ENCODE results near the gene IL18. TPM values are rescaled to one million over a fixed set of nuclear protein-coding genes. Genes with fewer than 3 reads are reported as not detected.

The IL18 gene
- polyA plus RNA-seq (2013, experiment 1 of 2) = 0.37 TPM
- 0.56 TPM for polyA plus RNA-seq (2013, experiment 2 of 2)

DNA sequence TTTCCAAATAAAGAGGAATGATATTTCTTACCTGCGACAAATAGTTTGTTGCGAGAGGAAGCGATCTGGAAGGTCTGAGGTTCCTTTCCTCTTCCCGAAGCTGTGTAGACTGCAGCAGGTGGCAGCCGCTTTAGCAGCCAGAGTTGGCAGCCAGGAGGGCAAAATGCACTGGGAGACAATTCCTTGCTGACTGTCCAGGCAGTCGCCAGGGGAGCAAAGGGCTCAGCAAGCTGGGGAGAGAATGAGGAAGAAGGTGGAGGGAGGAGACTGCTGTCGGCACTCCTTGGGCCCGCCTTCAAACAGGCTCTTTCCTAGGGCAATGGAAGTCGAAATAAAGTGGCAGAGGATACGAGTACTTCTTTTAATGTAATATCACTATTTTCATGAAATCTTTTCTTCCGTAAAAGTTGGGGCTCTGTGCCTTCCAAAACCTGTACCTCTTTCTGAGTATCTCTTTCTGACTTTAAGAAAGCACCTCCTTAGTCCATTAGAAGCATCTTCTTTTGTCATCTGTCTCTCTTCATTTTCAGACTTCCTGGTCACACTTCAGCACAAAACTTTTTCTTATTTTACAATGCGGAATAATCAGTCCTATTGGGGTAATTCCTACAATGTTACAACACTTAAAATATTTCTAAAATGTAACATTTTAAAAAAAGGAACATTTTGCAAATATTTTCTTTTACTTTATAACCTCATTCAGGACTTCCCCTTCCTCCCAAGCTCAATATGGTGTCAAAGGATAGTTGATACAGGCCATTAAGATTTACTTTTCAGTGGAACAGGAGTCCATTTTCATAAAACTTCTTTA is at the start of gene IL18:
Gene IL18, minus strand, starts transcription at position 220 of the 811 bp plus-strand sequence. CDS start 9,041 bp downstream, outside the sequence.
- Histone ChIP-seq H3K79me2 (ENCODE audit: control insufficient read depth, insufficient read depth, low read length) (no peaks in the 10 kb centered on the region), H2BK5ac (ENCODE audit: low read length) (no peak within 1 kb of the TSS), H3K79me1 (ENCODE audit: low read length) (no peaks in the 10 kb centered on the region), H2AK5ac (ENCODE audit: low read length) (no peak within 1 kb of the TSS), H3K27ac (ENCODE audit: low read depth, low read length) (no peak within 1 kb of the TSS), H3K4ac (ENCODE audit: low read depth, low read length) (no peak within 1 kb of the TSS), H2BK120ac (ENCODE audit: low read depth, low read length) (no peak within 1 kb of the TSS), H3K4me2 (ENCODE audit: low read length) (no peak within 1 kb of the TSS), H3K36me3 (ENCODE audit: control insufficient read depth, insufficient read depth, low read length) (no peaks in the 10 kb centered on the region), H4K8ac (ENCODE audit: low read depth, low read length) (no peak within 1 kb of the TSS), H3K23ac (ENCODE audit: low read length) (no peak within 1 kb of the TSS), H2BK15ac (replicated peaks; ENCODE audit: low read depth) (no peak within 1 kb of the TSS), H3K4me3 (ENCODE audit: low read length) (no peak within 1 kb of the TSS), H4K5ac (ENCODE audit: low read length) (no peak within 1 kb of the TSS), H3K18ac (ENCODE audit: low read length) (no peak within 1 kb of the TSS), H3K9ac (ENCODE audit: low read length) (no peak within 1 kb of the TSS), H3K4me1 (ENCODE audit: control insufficient read depth, low read depth, low read length) (no peaks in the 10 kb centered on the region), H3K56ac (ENCODE audit: low read length) (no peak within 1 kb of the TSS), H3K27me3 (ENCODE audit: insufficient read depth, low read length, poor library complexity) (no peaks in the 10 kb centered on the region)
- peak; percentile 56 for DNase-seq
- no CpG with 5 or more reads among the region's 12 CpGs for WGBS (ENCODE audit: extremely low coverage, insufficient coverage, low lambda C conversion rate)

DNA sequence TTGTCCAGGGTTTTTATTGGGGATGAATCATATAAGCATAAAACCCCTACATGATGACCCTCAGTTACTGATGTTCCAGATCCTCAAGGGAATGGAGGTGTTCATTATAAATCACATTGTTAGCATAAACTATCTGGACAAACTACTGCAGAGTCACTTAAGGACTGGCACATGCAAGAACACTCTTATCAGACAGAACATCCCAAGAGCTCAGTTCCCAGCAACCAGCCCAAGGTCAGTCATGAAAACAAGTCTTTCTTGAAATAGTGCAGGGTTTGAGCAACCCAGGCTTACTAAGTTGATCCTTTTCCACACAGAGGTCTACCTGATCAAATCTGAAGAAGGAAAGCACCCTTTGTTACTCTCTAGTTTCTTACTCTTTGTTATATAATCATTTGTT is 48.8 kb upstream of the IL18 start:
- Histone ChIP-seq H2BK15ac (replicated peaks; ENCODE audit: low read depth) (no peak overlapping the region), H3K23ac (ENCODE audit: low read length) (no peak overlapping the region), H3K79me1 (ENCODE audit: low read length) (no peaks in the 10 kb centered on the region), H3K4me3 (ENCODE audit: low read length) (no peak overlapping the region), H2BK5ac (ENCODE audit: low read length) (no peak overlapping the region), H3K56ac (ENCODE audit: low read length) (no peak overlapping the region), H3K4me2 (ENCODE audit: low read length) (no peak overlapping the region), H3K4ac (ENCODE audit: low read depth, low read length) (no peak overlapping the region), H3K27ac (ENCODE audit: low read depth, low read length) (no peak overlapping the region), H4K5ac (ENCODE audit: low read length) (no peak overlapping the region), H2AK5ac (ENCODE audit: low read length) (no peak overlapping the region), H3K36me3 (ENCODE audit: control insufficient read depth, insufficient read depth, low read length) (no peaks in the 10 kb centered on the region), H3K79me2 (ENCODE audit: control insufficient read depth, insufficient read depth, low read length) (no peaks in the 10 kb centered on the region), H3K18ac (ENCODE audit: low read length) (no peak overlapping the region), H3K27me3 (ENCODE audit: insufficient read depth, low read length, poor library complexity) (no peaks in the 10 kb centered on the region), H2BK120ac (ENCODE audit: low read depth, low read length) (no peak overlapping the region), H4K8ac (ENCODE audit: low read depth, low read length) (no peak overlapping the region), H3K4me1 (ENCODE audit: control insufficient read depth, low read depth, low read length) (no peaks in the 10 kb centered on the region), H3K9ac (ENCODE audit: low read length) (no peak overlapping the region)
- no peak for DNase-seq

DNA sequence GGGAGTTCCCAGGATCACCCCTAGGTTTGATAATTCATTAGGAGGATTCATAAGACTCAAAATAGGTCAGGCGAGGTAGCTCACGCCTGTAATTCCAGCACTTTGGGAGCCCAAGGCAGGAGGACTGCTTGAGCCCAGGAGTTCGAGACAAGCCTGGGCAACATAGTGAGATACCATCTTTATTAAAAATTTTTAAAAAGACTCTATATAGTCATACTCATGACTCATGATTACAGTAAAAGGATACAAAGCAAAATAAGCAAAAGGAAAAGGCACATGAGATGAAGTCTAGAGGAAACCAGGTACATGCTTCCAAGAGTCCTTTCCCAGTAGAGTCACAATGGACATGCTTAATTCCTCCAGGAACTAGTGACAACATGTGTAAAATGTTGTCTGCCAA is 48.4 kb upstream of the IL18 start:
- Histone ChIP-seq H3K23ac (ENCODE audit: low read length) (no peak overlapping the region), H3K79me2 (ENCODE audit: control insufficient read depth, insufficient read depth, low read length) (no peaks in the 10 kb centered on the region), H3K36me3 (ENCODE audit: control insufficient read depth, insufficient read depth, low read length) (no peaks in the 10 kb centered on the region), H3K56ac (ENCODE audit: low read length) (no peak overlapping the region), H2BK5ac (ENCODE audit: low read length) (no peak overlapping the region), H3K4me2 (ENCODE audit: low read length) (no peak overlapping the region), H3K27ac (ENCODE audit: low read depth, low read length) (no peak overlapping the region), H2AK5ac (ENCODE audit: low read length) (no peak overlapping the region), H4K8ac (ENCODE audit: low read depth, low read length) (no peak overlapping the region), H3K18ac (ENCODE audit: low read length) (no peak overlapping the region), H3K4me1 (ENCODE audit: control insufficient read depth, low read depth, low read length) (no peaks in the 10 kb centered on the region), H3K79me1 (ENCODE audit: low read length) (no peaks in the 10 kb centered on the region), H3K9ac (ENCODE audit: low read length) (no peak overlapping the region), H4K5ac (ENCODE audit: low read length) (no peak overlapping the region), H2BK120ac (ENCODE audit: low read depth, low read length) (no peak overlapping the region), H3K4me3 (ENCODE audit: low read length) (no peak overlapping the region), H2BK15ac (replicated peaks; ENCODE audit: low read depth) (no peak overlapping the region), H3K4ac (ENCODE audit: low read depth, low read length) (no peak overlapping the region), H3K27me3 (ENCODE audit: insufficient read depth, low read length, poor library complexity) (no peaks in the 10 kb centered on the region)
- WGBS (ENCODE audit: extremely low coverage, insufficient coverage, low lambda C conversion rate) = no CpG with 5 or more reads among the region's 3 CpGs
- no peak for DNase-seq

DNA sequence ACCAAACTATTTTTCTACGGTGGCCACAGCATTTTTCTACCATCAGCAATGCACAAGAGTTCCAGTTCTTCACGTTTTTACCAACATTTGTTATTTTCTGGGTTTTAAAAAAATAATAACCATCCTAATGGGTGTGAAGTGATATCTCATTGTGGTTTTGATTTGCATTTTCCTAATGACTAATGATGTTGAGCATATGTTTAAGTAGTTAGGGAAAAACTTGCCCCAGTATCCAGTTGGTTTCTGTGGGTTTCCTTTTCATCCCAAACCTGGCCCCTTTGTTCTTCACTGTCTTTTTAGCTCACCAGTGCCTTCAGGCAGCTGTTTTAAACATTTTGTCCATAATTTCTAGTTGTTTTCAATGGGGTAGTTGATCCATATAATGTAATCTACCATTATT is 47.6 kb upstream of the IL18 start:
- Histone ChIP-seq H3K4ac (ENCODE audit: low read depth, low read length) (no peak overlapping the region), H3K4me3 (ENCODE audit: low read length) (no peak overlapping the region), H3K27ac (ENCODE audit: low read depth, low read length) (no peak overlapping the region), H2BK15ac (replicated peaks; ENCODE audit: low read depth) (no peak overlapping the region), H3K4me2 (ENCODE audit: low read length) (no peak overlapping the region), H3K23ac (ENCODE audit: low read length) (no peak overlapping the region), H2BK5ac (ENCODE audit: low read length) (no peak overlapping the region), H3K79me1 (ENCODE audit: low read length) (no peaks in the 10 kb centered on the region), H3K27me3 (ENCODE audit: insufficient read depth, low read length, poor library complexity) (no peaks in the 10 kb centered on the region), H3K4me1 (ENCODE audit: control insufficient read depth, low read depth, low read length) (no peaks in the 10 kb centered on the region), H3K36me3 (ENCODE audit: control insufficient read depth, insufficient read depth, low read length) (no peaks in the 10 kb centered on the region), H4K5ac (ENCODE audit: low read length) (no peak overlapping the region), H3K56ac (ENCODE audit: low read length) (no peak overlapping the region), H2AK5ac (ENCODE audit: low read length) (no peak overlapping the region), H4K8ac (ENCODE audit: low read depth, low read length) (no peak overlapping the region), H3K79me2 (ENCODE audit: control insufficient read depth, insufficient read depth, low read length) (no peaks in the 10 kb centered on the region), H3K9ac (ENCODE audit: low read length) (no peak overlapping the region), H2BK120ac (ENCODE audit: low read depth, low read length) (no peak overlapping the region), H3K18ac (ENCODE audit: low read length) (no peak overlapping the region)
- WGBS (ENCODE audit: extremely low coverage, insufficient coverage, low lambda C conversion rate) = no CpG with 5 or more reads among the region's 2 CpGs
- DNase-seq = no peak

DNA sequence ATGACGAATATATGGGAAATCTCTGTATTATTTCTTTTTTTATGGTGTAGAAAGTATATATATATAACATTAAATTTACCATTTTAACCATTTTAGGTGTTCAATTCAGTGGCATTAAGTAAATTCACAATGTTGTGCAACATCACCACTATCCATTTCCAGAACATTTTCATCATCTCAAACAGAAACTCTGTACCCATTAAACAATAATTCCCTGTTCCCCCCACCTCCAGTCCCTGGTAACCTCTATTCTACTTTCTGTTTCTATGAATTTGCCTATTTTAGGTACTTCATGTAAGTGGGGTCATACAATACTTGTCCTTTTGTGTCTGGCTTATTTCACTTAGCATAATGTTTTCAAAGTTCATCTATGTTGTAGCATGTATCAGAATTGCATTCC is 47.0 kb upstream of the IL18 start:
- no CpG with 5 or more reads among the region's 1 CpG for WGBS (ENCODE audit: extremely low coverage, insufficient coverage, low lambda C conversion rate)
- H3K18ac ChIP-seq (ENCODE audit: low read length) = no peak overlapping the region

DNA sequence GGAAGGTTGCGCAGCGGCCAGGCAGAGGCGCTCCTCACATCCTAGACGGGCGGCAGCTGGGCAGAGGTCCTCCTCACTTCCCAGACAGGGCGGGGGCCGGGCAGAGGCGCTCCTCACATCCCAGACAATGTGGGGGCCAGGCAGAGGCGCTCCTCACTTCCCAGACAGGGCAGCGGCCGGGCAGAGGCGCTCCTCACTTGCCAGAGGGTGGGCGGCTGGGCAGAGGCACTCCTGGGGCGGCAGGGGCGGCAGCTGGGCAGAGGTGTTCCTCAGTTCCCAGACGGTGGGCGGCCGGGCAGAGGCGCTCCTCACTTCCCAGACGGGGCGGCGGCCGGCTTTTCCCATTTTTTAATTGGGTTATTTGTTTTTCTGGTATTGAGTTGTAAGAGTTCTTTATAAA is 42.2 kb upstream of the IL18 start:
- no peaks in the 10 kb centered on the region for H3K79me2 ChIP-seq (ENCODE audit: control insufficient read depth, insufficient read depth, low read length)
- no peak overlapping the region for H4K5ac ChIP-seq (ENCODE audit: low read length)
- no peak overlapping the region for H3K9ac ChIP-seq (ENCODE audit: low read length)
- H3K4me2 ChIP-seq (ENCODE audit: low read length) = no peak overlapping the region
- DNase-seq = no peak
- H2BK120ac ChIP-seq (ENCODE audit: low read depth, low read length) = no peak overlapping the region
- H3K36me3 ChIP-seq (ENCODE audit: control insufficient read depth, insufficient read depth, low read length) = no peaks in the 10 kb centered on the region
- no peak overlapping the region for H2AK5ac ChIP-seq (ENCODE audit: low read length)
- H3K23ac ChIP-seq (ENCODE audit: low read length) = no peak overlapping the region
- no peak overlapping the region for H3K27ac ChIP-seq (ENCODE audit: low read depth, low read length)
- no peak overlapping the region for H2BK15ac ChIP-seq (replicated peaks; ENCODE audit: low read depth)
- H3K79me1 ChIP-seq (ENCODE audit: low read length) = no peaks in the 10 kb centered on the region
- no peaks in the 10 kb centered on the region for H3K27me3 ChIP-seq (ENCODE audit: insufficient read depth, low read length, poor library complexity)
- WGBS (ENCODE audit: extremely low coverage, insufficient coverage, low lambda C conversion rate) = no CpG with 5 or more reads among the region's 23 CpGs
- H4K8ac ChIP-seq (ENCODE audit: low read depth, low read length) = no peak overlapping the region
- no peak overlapping the region for H3K18ac ChIP-seq (ENCODE audit: low read length)
- no peak overlapping the region for H2BK5ac ChIP-seq (ENCODE audit: low read length)
- no peak overlapping the region for H3K4me3 ChIP-seq (ENCODE audit: low read length)
- no peaks in the 10 kb centered on the region for H3K4me1 ChIP-seq (ENCODE audit: control insufficient read depth, low read depth, low read length)
- no peak overlapping the region for H3K4ac ChIP-seq (ENCODE audit: low read depth, low read length)
- H3K56ac ChIP-seq (ENCODE audit: low read length) = no peak overlapping the region

More for the DNA sequence above, 47.0 kb upstream of the IL18 start:
- Histone ChIP-seq H3K4me3 (ENCODE audit: low read length) (no peak overlapping the region), H3K56ac (ENCODE audit: low read length) (no peak overlapping the region), H3K79me2 (ENCODE audit: control insufficient read depth, insufficient read depth, low read length) (no peaks in the 10 kb centered on the region), H3K9ac (ENCODE audit: low read length) (no peak overlapping the region), H4K5ac (ENCODE audit: low read length) (no peak overlapping the region), H3K27me3 (ENCODE audit: insufficient read depth, low read length, poor library complexity) (no peaks in the 10 kb centered on the region), H3K27ac (ENCODE audit: low read depth, low read length) (no peak overlapping the region), H3K23ac (ENCODE audit: low read length) (no peak overlapping the region), H2BK5ac (ENCODE audit: low read length) (no peak overlapping the region), H2BK120ac (ENCODE audit: low read depth, low read length) (no peak overlapping the region), H3K4ac (ENCODE audit: low read depth, low read length) (no peak overlapping the region), H2AK5ac (ENCODE audit: low read length) (no peak overlapping the region), H3K79me1 (ENCODE audit: low read length) (no peaks in the 10 kb centered on the region), H3K4me2 (ENCODE audit: low read length) (no peak overlapping the region), H4K8ac (ENCODE audit: low read depth, low read length) (no peak overlapping the region), H3K36me3 (ENCODE audit: control insufficient read depth, insufficient read depth, low read length) (no peaks in the 10 kb centered on the region), H2BK15ac (replicated peaks; ENCODE audit: low read depth) (no peak overlapping the region), H3K4me1 (ENCODE audit: control insufficient read depth, low read depth, low read length) (no peaks in the 10 kb centered on the region)
- DNase-seq = no peak

Measured in mesendoderm (in vitro differentiated cells).